H9 (cell line): ENCODE data around the gene CREB3L4. TPM values are rescaled to one million over a fixed set of nuclear protein-coding genes. Genes with fewer than 3 reads are reported as not detected.

ENCODE experiments used
- DNase-seq: peaks from one replicate; pipeline ENCODE4 v3.0.0-alpha.2; 2017
- H2AFZ ChIP-seq: one replicate; pipeline ENCODE4 v1.6.1; 2013; ENCODE audit warnings: mild to moderate bottlenecking, low read length, control low read depth, moderate library complexity
- H2AK5ac ChIP-seq: 2 replicates; pipeline ENCODE4 v1.6.1; 2013; ENCODE audit warnings: low read length, control low read depth, mixed read lengths; ENCODE audit not compliant: insufficient read length
- H2BK120ac ChIP-seq: one replicate; pipeline ENCODE4 v1.6.1; 2013; ENCODE audit warnings: low read depth, mild to moderate bottlenecking, low read length, control low read depth, inconsistent platforms; ENCODE audit not compliant: poor library complexity, severe bottlenecking
- H2BK12ac ChIP-seq: 2 replicates; pipeline ENCODE4 v1.6.1; 2013; ENCODE audit warnings: low read length, control low read depth, mixed read lengths, low read depth; ENCODE audit not compliant: insufficient read length
- H2BK15ac ChIP-seq: 2 replicates; pipeline ENCODE4 v1.6.1; 2013; ENCODE audit warnings: low read depth, low read length, control low read depth
- H2BK20ac ChIP-seq: one replicate; pipeline ENCODE4 v1.6.1; 2013; ENCODE audit warnings: low read depth, mild to moderate bottlenecking, low read length, control low read depth, inconsistent platforms; ENCODE audit not compliant: poor library complexity, severe bottlenecking
- H2BK5ac ChIP-seq: 2 replicates; pipeline ENCODE4 v1.6.1; 2013; ENCODE audit warnings: low read length, control low read depth, mixed read lengths; ENCODE audit not compliant: insufficient read length
- H3K14ac ChIP-seq: 2 replicates; pipeline ENCODE4 v1.6.1; 2013; ENCODE audit warnings: low read length, control low read depth; ENCODE audit not compliant: insufficient read depth
- H3K18ac ChIP-seq: 2 replicates; pipeline ENCODE4 v1.6.1; 2013; ENCODE audit warnings: low read depth, mild to moderate bottlenecking, mixed read lengths, low read length, control low read depth; ENCODE audit not compliant: insufficient read length
- H3K23ac ChIP-seq: 2 replicates; pipeline ENCODE4 v1.6.1; 2013; ENCODE audit warnings: low read length, control low read depth, mixed read lengths, low read depth; ENCODE audit not compliant: insufficient read length
- H3K23me2 ChIP-seq: 2 replicates; pipeline ENCODE4 v1.6.1; 2013; ENCODE audit warnings: low read depth, mild to moderate bottlenecking, mixed read lengths, low read length, control low read depth; ENCODE audit not compliant: insufficient read length, poor library complexity, severe bottlenecking
- H3K27ac ChIP-seq: 2 replicates; pipeline ENCODE4 v1.5.1; 2013; ENCODE audit warnings: low read length, control low read depth, mixed read lengths, low read depth; ENCODE audit not compliant: insufficient read length
- H3K27me3 ChIP-seq: 2 replicates; pipeline ENCODE4 v1.6.1; 2013; ENCODE audit warnings: low read length, control low read depth, inconsistent platforms; ENCODE audit not compliant: insufficient read depth
- H3K4ac ChIP-seq: 2 replicates; pipeline ENCODE4 v1.6.1; 2013; ENCODE audit warnings: low read depth, mild to moderate bottlenecking, control low read depth, inconsistent platforms, low read length, moderate library complexity
- H3K4me1 ChIP-seq: 2 replicates; pipeline ENCODE4 v1.6.1; 2013; ENCODE audit warnings: low read length, control low read depth, inconsistent platforms; ENCODE audit not compliant: insufficient read depth
- H3K4me2 ChIP-seq: 2 replicates; pipeline ENCODE4 v1.6.1; 2013; ENCODE audit warnings: low read length, control low read depth, mixed read lengths; ENCODE audit not compliant: insufficient read length, insufficient read depth
- H3K56ac ChIP-seq: 2 replicates; pipeline ENCODE4 v1.6.1; 2013; ENCODE audit warnings: low read depth, mild to moderate bottlenecking, mixed read lengths, low read length, control low read depth; ENCODE audit not compliant: insufficient read length
- H3K79me1 ChIP-seq: 2 replicates; pipeline ENCODE4 v1.6.1; 2013; ENCODE audit warnings: low read depth, mild to moderate bottlenecking, moderate library complexity, low read length, control low read depth, inconsistent platforms; ENCODE audit not compliant: insufficient read depth, poor library complexity, severe bottlenecking
- H3K79me2 ChIP-seq: 2 replicates; pipeline ENCODE4 v1.6.1; 2013; ENCODE audit warnings: low read length, control low read depth, inconsistent platforms; ENCODE audit not compliant: insufficient read depth
- H3K9ac ChIP-seq: 2 replicates; pipeline ENCODE4 v1.6.1; 2013; ENCODE audit warnings: low read length, control low read depth, mixed read lengths; ENCODE audit not compliant: insufficient read length; ENCODE audit errors: extremely low read depth
- H3K9me3 ChIP-seq: one replicate; pipeline ENCODE4 v1.6.1; 2013; ENCODE audit warnings: low read depth, low read length, inconsistent platforms; ENCODE audit not compliant: control insufficient read depth
- H3T11ph ChIP-seq: one replicate; pipeline ENCODE4 v1.6.1; 2013; ENCODE audit warnings: mild to moderate bottlenecking, low read length, control low read depth, inconsistent platforms
- H4K20me1 ChIP-seq: one replicate; pipeline ENCODE4 v1.6.1; 2013; ENCODE audit not compliant: control insufficient read depth, insufficient read length, insufficient read depth
- H4K5ac ChIP-seq: 2 replicates; pipeline ENCODE4 v1.6.1; 2013; ENCODE audit warnings: low read depth, mild to moderate bottlenecking, mixed read lengths, low read length, control low read depth; ENCODE audit not compliant: insufficient read length
- H4K8ac ChIP-seq: replicated peaks from 2 replicates; pipeline ENCODE4 v1.6.1; 2013; ENCODE audit warnings: low read length, control low read depth, mixed read lengths, low read depth; ENCODE audit not compliant: insufficient read length
- H4K91ac ChIP-seq: 2 replicates; pipeline ENCODE4 v1.6.1; 2013; ENCODE audit warnings: low read depth, mild to moderate bottlenecking, moderate library complexity, mixed read lengths, low read length, control low read depth; ENCODE audit not compliant: insufficient read length
- H3K27ac Mint-ChIP-seq, 3 experiments: 2 replicates in 2 of 3; 3 replicates in 1 of 3; pipeline ENCODE4 v1.8.0; 2020 to 2021; ENCODE audit warnings: mixed read lengths in 3 of 3, mild to moderate bottlenecking in 1 of 3, moderate library complexity in 1 of 3
- H3K27me3 Mint-ChIP-seq: 2 replicates; pipeline ENCODE4 v1.8.0; 2021; ENCODE audit warnings: low read depth, mild to moderate bottlenecking, moderate library complexity, mixed read lengths
- H3K36me3 Mint-ChIP-seq, 3 experiments: 2 replicates in 2 of 3; 3 replicates in 1 of 3; pipeline ENCODE4 v1.8.0; 2020 to 2021; ENCODE audit warnings: low read depth in 3 of 3, mixed read lengths in 3 of 3; ENCODE audit not compliant: insufficient read depth in 1 of 3
- H3K4me1 Mint-ChIP-seq, 2 experiments: 2 replicates each; pipeline ENCODE4 v1.8.0; 2020; ENCODE audit warnings: mixed read lengths in 2 of 2
- H3K4me3 Mint-ChIP-seq, 2 experiments: 2 replicates in 1 of 2; 3 replicates in 1 of 2; pipeline ENCODE4 v1.8.0; 2020 to 2021; ENCODE audit warnings: mild to moderate bottlenecking in 2 of 2, mixed read lengths in 2 of 2, moderate library complexity in 1 of 2
- H3K9me3 Mint-ChIP-seq, 2 experiments: 2 replicates in 1 of 2; 3 replicates in 1 of 2; pipeline ENCODE4 v1.8.0; 2020; ENCODE audit warnings: mild to moderate bottlenecking in 2 of 2, mixed read lengths in 2 of 2, moderate library complexity in 1 of 2
- CTCF ChIP-seq: fragments of 200-600 bp; sonication (generic); conservative IDR thresholded peaks from 3 replicates; pipeline ENCODE4 v1.8.0; 2021; ENCODE audit warnings: antibody characterized with exemption, mild to moderate bottlenecking
- WGBS: extraction: QIAGEN DNeasy Blood & Tissue Kit; methylation state at CpG from one replicate; pipeline ENCODE4 v1.1.7; 2013; ENCODE audit warnings: missing lambda C conversion rate, low lambda C conversion rate, mixed read lengths; ENCODE audit not compliant: insufficient read length; ENCODE audit errors: extremely low coverage; 5-methylcytosine and 5-hydroxymethylcytosine counted together
- total RNA-seq: library from RNA; stranded (reverse); gene quantifications from 2 replicates; pipeline ENCODE4 v1.2.1, GENCODE V29; 2021

The CREB3L4 gene
- total RNA-seq, 1 experiment from 2014 or later: 27.6 TPM

- Histone ChIP-seq H3K9ac (no peak overlapping the region), H3K4me2 (no peak overlapping the region), H3K27me3 (no peaks in the 10 kb centered on the region), H4K20me1 (no peaks in the 10 kb centered on the region), H3K56ac (no peak overlapping the region), H2BK15ac (no peak overlapping the region), H4K8ac (no peak overlapping the region), H2BK5ac (no peak overlapping the region), H3K79me2 (peaks cover 3% of the 10 kb centered on the region; the same call in 1 of the 2 replicates), H2BK20ac (no peak overlapping the region), H2AFZ (no peak overlapping the region), H4K5ac (no peak overlapping the region), H3K9me3 (no peaks in the 10 kb centered on the region), H3K18ac (no peak overlapping the region), H2AK5ac (no peak overlapping the region), H2BK12ac (no peak overlapping the region), H3T11ph (no peak overlapping the region), H3K79me1 (peaks cover 4% of the 10 kb centered on the region), H3K23me2 (no peaks in the 10 kb centered on the region), H2BK120ac (no peak overlapping the region), H3K27ac (no peak overlapping the region), H4K91ac (no peak overlapping the region), H3K4me1 (no peaks in the 10 kb centered on the region), H3K23ac (no peak overlapping the region), H3K4ac (no peak overlapping the region), H3K14ac (no peak overlapping the region)
- TF ChIP-seq CTCF: no peak
- Mint-ChIP-seq H3K36me3 (peaks cover 38 to 51% (median 49%) of the 10 kb centered on the region in 3 experiments), H3K4me3 (no peak overlapping the region), H3K9me3 (peaks cover 0 to 3% of the 10 kb centered on the region in 2 experiments; a peak in 3 of 5 replicates), H3K27me3 (peaks cover 2% of the 10 kb centered on the region; the same call in 1 of the 2 replicates), H3K4me1 (peaks cover 13 to 18% of the 10 kb centered on the region in 2 experiments), H3K27ac (peak overlapping the region in 1 of 3 experiments; percentile 87; a peak in 2 of 7 replicates)
- DNase-seq: no peak
- no CpG with 5 or more reads among the region's 3 CpGs for WGBS
Observed at GRCh38 chr1:153995202-153995601, 27.5 kb downstream of the CREB3L4 start.
